Liver (tissue), 9 donors: ENCODE measurements around the gene TUBGCP5. TPM values are rescaled to one million over a fixed set of nuclear protein-coding genes. Genes with fewer than 3 reads are reported as not detected.
A peak's percentile ranks its signal among the peaks of the same experiment; 100 is the strongest.

ENCODE experiments used
- DNase-seq: peaks from one replicate; pipeline ENCODE4 v3.0.0-alpha.2; 2017; ENCODE audit warnings: low spot score
- H3K27ac ChIP-seq, 2 donors: one replicate each; pipeline ENCODE4 v1.7.0; 2013; ENCODE audit warnings: inconsistent platforms in 2 of 2, low read length in 2 of 2, control low read depth in 1 of 2, low read depth in 1 of 2, mild to moderate bottlenecking in 1 of 2
- H3K27me3 ChIP-seq, 4 donors: one replicate each; pipeline versions ENCODE4 v1.6.1 to v1.7.0; 2013; ENCODE audit warnings: low read length in 3 of 4, inconsistent platforms in 1 of 4, mild to moderate bottlenecking in 1 of 4, moderate library complexity in 1 of 4; ENCODE audit not compliant: control insufficient read depth in 4 of 4, insufficient read depth in 4 of 4
- H3K36me3 ChIP-seq, 4 donors: one replicate each; pipeline versions ENCODE4 v1.6.1 to v1.7.0; 2013; ENCODE audit warnings: low read length in 3 of 4, mild to moderate bottlenecking in 3 of 4, low read depth in 1 of 4, moderate library complexity in 1 of 4; ENCODE audit not compliant: control insufficient read depth in 4 of 4, insufficient read depth in 3 of 4
- H3K4me1 ChIP-seq, 4 donors: one replicate each; pipeline versions ENCODE4 v1.6.1 to v1.7.0; 2013; ENCODE audit warnings: low read length in 3 of 4, mild to moderate bottlenecking in 3 of 4, moderate library complexity in 1 of 4; ENCODE audit not compliant: control insufficient read depth in 4 of 4, insufficient read depth in 4 of 4
- H3K4me3 ChIP-seq, 3 donors: one replicate each; pipeline versions ENCODE4 v1.6.1 to v1.7.0; 2013; ENCODE audit warnings: low read length in 3 of 3, control low read depth in 1 of 3, low read depth in 1 of 3, mild to moderate bottlenecking in 1 of 3
- H3K9ac ChIP-seq, 2 donors: one replicate each; pipeline ENCODE4 v1.7.0; 2013; ENCODE audit warnings: low read length in 2 of 2, mild to moderate bottlenecking in 2 of 2, moderate library complexity in 2 of 2, control low read depth in 1 of 2, low read depth in 1 of 2
- H3K9me3 ChIP-seq, 4 donors: one replicate each; pipeline versions ENCODE4 v1.6.1 to v1.7.0; 2013; ENCODE audit warnings: low read length in 3 of 4; ENCODE audit not compliant: control insufficient read depth in 4 of 4
- ATF3 ChIP-seq: IDR thresholded peaks from 2 replicates; pipeline ENCODE4 v1.6.1; 2016; ENCODE audit warnings: antibody characterized with exemption
- EGR1 ChIP-seq, 2 donors: IDR thresholded peaks; 2 replicates each; pipeline ENCODE4 v1.6.1; 2016 to 2018; ENCODE audit warnings: antibody characterized with exemption in 2 of 2, low read depth in 2 of 2
- FOXA2 ChIP-seq: IDR thresholded peaks from 2 replicates; pipeline ENCODE4 v1.6.1; 2016; ENCODE audit warnings: antibody characterized with exemption
- GABPA ChIP-seq, 2 donors: IDR thresholded peaks in 1 of 2; conservative IDR thresholded peaks in 1 of 2; 2 replicates each; pipeline ENCODE4 v1.6.1; 2016; ENCODE audit warnings: antibody characterized with exemption in 2 of 2, mild to moderate bottlenecking in 1 of 2, moderate library complexity in 1 of 2
- HNF4A ChIP-seq, 2 donors: conservative IDR thresholded peaks; 2 replicates each; pipeline ENCODE4 v1.6.1; 2016; ENCODE audit warnings: antibody characterized with exemption in 2 of 2, mild to moderate bottlenecking in 2 of 2
- HNF4G ChIP-seq: IDR thresholded peaks from 2 replicates; pipeline ENCODE4 v1.6.1; 2016; ENCODE audit warnings: antibody characterized with exemption
- JUND ChIP-seq, 2 donors: IDR thresholded peaks; 2 replicates each; pipeline ENCODE4 v1.6.1; 2016; ENCODE audit warnings: antibody characterized with exemption in 2 of 2
- NR2F2 ChIP-seq: IDR thresholded peaks from 2 replicates; pipeline ENCODE4 v1.6.1; 2016; ENCODE audit warnings: antibody characterized with exemption
- RAD21 ChIP-seq, 2 donors: IDR thresholded peaks; 2 replicates each; pipeline ENCODE4 v1.6.1; 2016; ENCODE audit warnings: antibody characterized with exemption in 2 of 2, mild to moderate bottlenecking in 2 of 2
- SP1 ChIP-seq: IDR thresholded peaks from 2 replicates; pipeline ENCODE4 v1.6.1; 2018; ENCODE audit warnings: antibody characterized with exemption, mild to moderate bottlenecking
- TAF1 ChIP-seq: conservative IDR thresholded peaks from 2 replicates; pipeline ENCODE4 v1.6.1; 2016; ENCODE audit warnings: antibody characterized with exemption, mild to moderate bottlenecking
- YY1 ChIP-seq: IDR thresholded peaks from 2 replicates; pipeline ENCODE4 v1.6.1; 2016; ENCODE audit warnings: antibody characterized with exemption, mild to moderate bottlenecking
- WGBS: extraction: QIAGEN DNeasy Blood & Tissue Kit; methylation state at CpG from one replicate; pipeline ENCODE4 v1.1.7; 2013; 5-methylcytosine and 5-hydroxymethylcytosine counted together
- polyA plus RNA-seq, 2 donors: library from polyadenylated mRNA; stranded (reverse) in 1 of 2; unstranded in 1 of 2; fragments of 200-250 nt in 1 of 2; fragments of >200 nt in 1 of 2; fragmentation: Nextera tagmentation in 1 of 2; extraction: Ambion mirVana in 1 of 2; gene quantifications; one replicate each; pipeline versions ENCODE4 v1.2.1 to v1.2.3, GENCODE V29; 2013 to 2015
- total RNA-seq, 2 donors: library from RNA; depleted of rRNA; stranded (reverse); fragments of >200 nt; gene quantifications; one replicate each; pipeline ENCODE4 v1.2.3, GENCODE V29; 2014
- TF ChIP-seq, protein P1 (sequence below): fragments of 150-350 bp; IDR thresholded peaks from 2 replicates; pipeline ENCODE4 v1.5.1; 2017; ENCODE audit warnings: improper control_type of control experiment, low read depth, low read length; ENCODE audit not compliant: missing input control
- TF ChIP-seq, protein P2 (sequence below): IDR thresholded peaks from 2 replicates; pipeline ENCODE4 v1.6.1; 2016; ENCODE audit warnings: antibody characterized with exemption
- TF ChIP-seq, protein P3 (sequence below): IDR thresholded peaks from 2 replicates; pipeline ENCODE4 v1.6.1; 2016; ENCODE audit warnings: antibody characterized with exemption
- TF ChIP-seq, protein P4 (sequence below): IDR thresholded peaks from 2 replicates; pipeline ENCODE4 v1.6.1; 2016; ENCODE audit warnings: antibody characterized with exemption, mild to moderate bottlenecking
- donor health status: healthy.
- donor health status: healthy.
- donor health status: healthy.
- donor health status: healthy.
- donor health status: healthy.

TUBGCP5 gene
- total and polyA plus RNA-seq, 4 donors, result 5.5 to 17.3 (median 7.4) TPM

DNA sequence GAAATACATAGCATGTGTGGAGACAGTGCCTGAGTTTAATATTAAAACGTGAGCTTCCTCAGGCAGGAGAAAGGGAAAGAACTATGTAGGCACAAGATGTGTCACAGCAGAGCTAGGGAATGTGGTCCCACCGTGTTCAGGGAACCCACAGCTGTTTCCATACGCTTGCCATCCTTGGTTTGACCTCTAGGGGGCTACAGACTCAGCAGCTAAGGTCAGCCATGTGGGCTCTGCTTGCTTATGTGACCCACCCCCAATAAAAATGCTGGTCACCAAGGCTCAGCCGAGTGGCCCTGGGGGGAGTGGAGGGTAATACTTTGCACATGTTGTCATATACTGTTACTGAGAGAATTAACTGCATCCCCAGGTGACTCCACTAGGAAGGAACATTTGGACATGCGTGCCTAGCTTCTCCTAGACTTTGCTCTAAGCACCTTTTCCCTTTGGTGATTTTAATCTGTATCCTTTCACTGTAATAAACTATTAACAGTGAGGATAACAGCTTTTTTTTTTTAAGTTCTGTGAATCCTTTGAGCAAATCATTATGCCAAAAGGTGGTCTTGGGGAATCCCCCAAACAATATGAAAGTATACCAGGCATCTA, 3.3 kb downstream of the TUBGCP5 start:
- TF ChIP-seq RAD21 (IDR thresholded peaks at IDR 0.05), result peak; percentile 30 to 63
- TF ChIP-seq FOXA2, result no peak
- TF ChIP-seq YY1, result no peak
- TF ChIP-seq ATF3, result no peak
- TF ChIP-seq, protein P1, sequence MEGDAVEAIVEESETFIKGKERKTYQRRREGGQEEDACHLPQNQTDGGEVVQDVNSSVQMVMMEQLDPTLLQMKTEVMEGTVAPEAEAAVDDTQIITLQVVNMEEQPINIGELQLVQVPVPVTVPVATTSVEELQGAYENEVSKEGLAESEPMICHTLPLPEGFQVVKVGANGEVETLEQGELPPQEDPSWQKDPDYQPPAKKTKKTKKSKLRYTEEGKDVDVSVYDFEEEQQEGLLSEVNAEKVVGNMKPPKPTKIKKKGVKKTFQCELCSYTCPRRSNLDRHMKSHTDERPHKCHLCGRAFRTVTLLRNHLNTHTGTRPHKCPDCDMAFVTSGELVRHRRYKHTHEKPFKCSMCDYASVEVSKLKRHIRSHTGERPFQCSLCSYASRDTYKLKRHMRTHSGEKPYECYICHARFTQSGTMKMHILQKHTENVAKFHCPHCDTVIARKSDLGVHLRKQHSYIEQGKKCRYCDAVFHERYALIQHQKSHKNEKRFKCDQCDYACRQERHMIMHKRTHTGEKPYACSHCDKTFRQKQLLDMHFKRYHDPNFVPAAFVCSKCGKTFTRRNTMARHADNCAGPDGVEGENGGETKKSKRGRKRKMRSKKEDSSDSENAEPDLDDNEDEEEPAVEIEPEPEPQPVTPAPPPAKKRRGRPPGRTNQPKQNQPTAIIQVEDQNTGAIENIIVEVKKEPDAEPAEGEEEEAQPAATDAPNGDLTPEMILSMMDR, result peak; percentile 61
- Histone ChIP-seq H3K9ac (no peak overlapping the region), H3K4me3 (no peak overlapping the region), H3K4me1 (peaks cover 0 to 18% (median 8%) of the 10 kb centered on the region in 4 donors), H3K9me3 (no peaks in the 10 kb centered on the region), H3K27me3 (no peaks in the 10 kb centered on the region), H3K27ac (no peak overlapping the region), H3K36me3 (peaks cover 0 to 16% (median 12%) of the 10 kb centered on the region in 4 donors)
- peak; percentile 65 for DNase-seq
- 70% methylated on average over 5 of the region's 5 CpGs for WGBS

DNA sequence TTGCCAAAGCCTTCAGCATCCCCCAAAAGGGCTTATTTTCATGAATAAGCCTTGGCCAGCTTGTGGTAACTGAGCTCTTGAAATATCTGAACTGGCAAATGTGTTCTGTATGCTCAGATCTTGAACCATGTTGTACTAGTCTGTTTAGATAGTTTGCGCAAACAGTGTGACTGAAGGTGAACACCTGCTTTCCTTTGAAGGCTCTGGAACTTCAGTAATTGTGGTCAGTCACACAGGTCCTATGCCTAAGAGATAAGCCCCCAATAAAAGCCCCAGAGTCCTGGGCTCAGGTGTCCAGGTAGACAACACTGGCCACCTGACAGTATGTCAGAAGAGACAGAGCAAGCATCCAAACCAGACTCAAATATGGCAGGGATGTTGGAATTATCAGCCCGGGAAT, 5.4 kb downstream of the TUBGCP5 start:
- TF ChIP-seq YY1 (no peak), JUND (IDR thresholded peaks at IDR 0.05) (no peak)
- Histone ChIP-seq H3K36me3 (peaks cover 6 to 31% (median 25%) of the 10 kb centered on the region in 4 donors), H3K9ac (no peak overlapping the region), H3K27me3 (no peaks in the 10 kb centered on the region), H3K9me3 (no peaks in the 10 kb centered on the region), H3K27ac (no peak overlapping the region), H3K4me3 (no peak overlapping the region), H3K4me1 (peaks cover 0 to 13% (median 7%) of the 10 kb centered on the region in 4 donors)
- no peak for DNase-seq
- 86% methylated on average over 2 of the region's 2 CpGs for WGBS

- H3K9ac ChIP-seq, result no peak overlapping the region
- no peak for TF ChIP-seq HNF4A (conservative IDR thresholded peaks at IDR 0.05)
- TF ChIP-seq FOXA2, result no peak
- no peak for TF ChIP-seq HNF4G
- no peak for TF ChIP-seq TAF1
- TF ChIP-seq RAD21 (IDR thresholded peaks at IDR 0.05), result no peak
- TF ChIP-seq GABPA (IDR thresholded peaks at IDR 0.05 in 1 of 2, conservative IDR thresholded peaks at IDR 0.05 in 1 of 2), result no peak
- TF ChIP-seq JUND (IDR thresholded peaks at IDR 0.05), result no peak
- TF ChIP-seq EGR1 (IDR thresholded peaks at IDR 0.05; ENCODE audit: low read depth in 2 of 2), result no peak
- TF ChIP-seq, protein P2, sequence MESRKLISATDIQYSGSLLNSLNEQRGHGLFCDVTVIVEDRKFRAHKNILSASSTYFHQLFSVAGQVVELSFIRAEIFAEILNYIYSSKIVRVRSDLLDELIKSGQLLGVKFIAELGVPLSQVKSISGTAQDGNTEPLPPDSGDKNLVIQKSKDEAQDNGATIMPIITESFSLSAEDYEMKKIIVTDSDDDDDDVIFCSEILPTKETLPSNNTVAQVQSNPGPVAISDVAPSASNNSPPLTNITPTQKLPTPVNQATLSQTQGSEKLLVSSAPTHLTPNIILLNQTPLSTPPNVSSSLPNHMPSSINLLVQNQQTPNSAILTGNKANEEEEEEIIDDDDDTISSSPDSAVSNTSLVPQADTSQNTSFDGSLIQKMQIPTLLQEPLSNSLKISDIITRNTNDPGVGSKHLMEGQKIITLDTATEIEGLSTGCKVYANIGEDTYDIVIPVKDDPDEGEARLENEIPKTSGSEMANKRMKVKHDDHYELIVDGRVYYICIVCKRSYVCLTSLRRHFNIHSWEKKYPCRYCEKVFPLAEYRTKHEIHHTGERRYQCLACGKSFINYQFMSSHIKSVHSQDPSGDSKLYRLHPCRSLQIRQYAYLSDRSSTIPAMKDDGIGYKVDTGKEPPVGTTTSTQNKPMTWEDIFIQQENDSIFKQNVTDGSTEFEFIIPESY, result no peak
- TF ChIP-seq, protein P3, sequence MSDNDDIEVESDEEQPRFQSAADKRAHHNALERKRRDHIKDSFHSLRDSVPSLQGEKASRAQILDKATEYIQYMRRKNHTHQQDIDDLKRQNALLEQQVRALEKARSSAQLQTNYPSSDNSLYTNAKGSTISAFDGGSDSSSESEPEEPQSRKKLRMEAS, result no peak
- no peak for TF ChIP-seq YY1
- TF ChIP-seq, protein P1, result no peak
- no peak for TF ChIP-seq SP1
- TF ChIP-seq NR2F2, result no peak
- TF ChIP-seq, protein P4, sequence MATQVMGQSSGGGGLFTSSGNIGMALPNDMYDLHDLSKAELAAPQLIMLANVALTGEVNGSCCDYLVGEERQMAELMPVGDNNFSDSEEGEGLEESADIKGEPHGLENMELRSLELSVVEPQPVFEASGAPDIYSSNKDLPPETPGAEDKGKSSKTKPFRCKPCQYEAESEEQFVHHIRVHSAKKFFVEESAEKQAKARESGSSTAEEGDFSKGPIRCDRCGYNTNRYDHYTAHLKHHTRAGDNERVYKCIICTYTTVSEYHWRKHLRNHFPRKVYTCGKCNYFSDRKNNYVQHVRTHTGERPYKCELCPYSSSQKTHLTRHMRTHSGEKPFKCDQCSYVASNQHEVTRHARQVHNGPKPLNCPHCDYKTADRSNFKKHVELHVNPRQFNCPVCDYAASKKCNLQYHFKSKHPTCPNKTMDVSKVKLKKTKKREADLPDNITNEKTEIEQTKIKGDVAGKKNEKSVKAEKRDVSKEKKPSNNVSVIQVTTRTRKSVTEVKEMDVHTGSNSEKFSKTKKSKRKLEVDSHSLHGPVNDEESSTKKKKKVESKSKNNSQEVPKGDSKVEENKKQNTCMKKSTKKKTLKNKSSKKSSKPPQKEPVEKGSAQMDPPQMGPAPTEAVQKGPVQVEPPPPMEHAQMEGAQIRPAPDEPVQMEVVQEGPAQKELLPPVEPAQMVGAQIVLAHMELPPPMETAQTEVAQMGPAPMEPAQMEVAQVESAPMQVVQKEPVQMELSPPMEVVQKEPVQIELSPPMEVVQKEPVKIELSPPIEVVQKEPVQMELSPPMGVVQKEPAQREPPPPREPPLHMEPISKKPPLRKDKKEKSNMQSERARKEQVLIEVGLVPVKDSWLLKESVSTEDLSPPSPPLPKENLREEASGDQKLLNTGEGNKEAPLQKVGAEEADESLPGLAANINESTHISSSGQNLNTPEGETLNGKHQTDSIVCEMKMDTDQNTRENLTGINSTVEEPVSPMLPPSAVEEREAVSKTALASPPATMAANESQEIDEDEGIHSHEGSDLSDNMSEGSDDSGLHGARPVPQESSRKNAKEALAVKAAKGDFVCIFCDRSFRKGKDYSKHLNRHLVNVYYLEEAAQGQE, result no peak
- no peaks in the 10 kb centered on the region for H3K9me3 ChIP-seq
- H3K4me1 ChIP-seq, result no peaks in the 10 kb centered on the region
- no peak for DNase-seq
- no peak overlapping the region for H3K27ac ChIP-seq
- H3K4me3 ChIP-seq, result no peak overlapping the region
- H3K27me3 ChIP-seq, result no peaks in the 10 kb centered on the region
- 88% methylated on average over 1 of the region's 1 CpG for WGBS
- H3K36me3 ChIP-seq, result peaks cover 12 to 81% (median 66%) of the 10 kb centered on the region in 4 donors
These were observed 13.2 kb downstream of the TUBGCP5 start for GRCh38 chr15:23026218-23026617.
